ENCODE data around the gene SETSIP.

DNA sequence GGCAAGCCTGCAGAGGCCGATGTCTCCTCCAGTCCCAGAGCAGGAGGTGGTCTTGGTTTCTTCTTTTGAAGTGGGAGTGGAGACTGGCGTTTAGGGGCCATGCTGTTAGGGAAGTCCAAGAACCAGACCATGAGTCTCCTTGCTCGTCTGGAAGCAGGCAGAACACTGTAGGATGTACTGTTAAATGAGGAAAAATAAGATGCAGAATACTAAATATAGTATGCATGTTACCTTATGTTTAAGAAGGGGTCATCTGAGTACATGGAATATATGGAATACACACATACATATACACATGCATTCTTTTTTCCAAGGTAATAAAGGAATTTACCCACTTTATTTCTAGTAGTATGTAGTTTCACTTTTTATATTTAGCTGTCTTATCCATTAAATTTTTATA lies at the start of gene SETSIP:
- TF ChIP-seq GATA3 (IDR thresholded peaks at IDR 0.05; ENCODE audit: low read depth, low read length) (no peak), GATA2 (IDR thresholded peaks at IDR 0.05; ENCODE audit: low read depth, low read length) (no peak)
